Skeletal muscle tissue (tissue), 4 donors: ENCODE data around the gene MEPE. TPM values are rescaled to one million over a fixed set of nuclear protein-coding genes. Genes with fewer than 3 reads are reported as not detected.
A peak's percentile ranks its signal among the peaks of the same experiment; 100 is the strongest.
"Not testable (repeated sequence)": the region's sequence is repeated elsewhere in the genome, so short reads cannot be mapped to it uniquely, and the experiment has no call there.

Experiments
- H3K27ac ChIP-seq: one replicate; pipeline ENCODE4 v1.7.0; 2013; ENCODE audit warnings: mild to moderate bottlenecking, low read depth, low read length, inconsistent platforms
- H3K27me3 ChIP-seq, 3 donors: one replicate each; pipeline ENCODE4 v1.7.0; 2013; ENCODE audit warnings: low read length in 3 of 3; ENCODE audit not compliant: control insufficient read depth in 3 of 3, insufficient read depth in 3 of 3
- H3K36me3 ChIP-seq, 3 donors: one replicate each; pipeline ENCODE4 v1.7.0; 2013; ENCODE audit warnings: low read length in 3 of 3; ENCODE audit not compliant: control insufficient read depth in 3 of 3, insufficient read depth in 3 of 3
- H3K4me1 ChIP-seq, 3 donors: one replicate each; pipeline ENCODE4 v1.7.0; 2013; ENCODE audit warnings: low read length in 3 of 3, mild to moderate bottlenecking in 3 of 3; ENCODE audit not compliant: control insufficient read depth in 3 of 3, insufficient read depth in 3 of 3
- H3K4me3 ChIP-seq, 3 donors: one replicate each; pipeline ENCODE4 v1.7.0; 2013; ENCODE audit warnings: low read length in 3 of 3
- H3K9ac ChIP-seq, 3 donors: one replicate each; pipeline ENCODE4 v1.7.0; 2013; ENCODE audit warnings: low read length in 3 of 3, mild to moderate bottlenecking in 3 of 3, moderate library complexity in 2 of 3, low read depth in 1 of 3
- H3K9me3 ChIP-seq, 3 donors: one replicate each; pipeline ENCODE4 v1.7.0; 2013; ENCODE audit warnings: low read length in 3 of 3; ENCODE audit not compliant: control insufficient read depth in 3 of 3
- total RNA-seq: library from RNA; depleted of rRNA; stranded (reverse); fragments of >200 nt; gene quantifications from one replicate; pipeline ENCODE4 v1.2.3, GENCODE V29; 2014
- donor health status: Osteomylitis.

The MEPE gene
- total RNA-seq, 1 donor from 2014 or later: not detected

GRCh38 chr4:87868522-87868921 lies 35.8 kb downstream of the MEPE start:
- no peaks in the 10 kb centered on the region for H3K9me3 ChIP-seq
- H3K9ac ChIP-seq: no peak overlapping the region
- no peak overlapping the region for H3K4me3 ChIP-seq
- no peaks in the 10 kb centered on the region for H3K27me3 ChIP-seq
- no peak overlapping the region for H3K27ac ChIP-seq
- H3K36me3 ChIP-seq: no peaks in the 10 kb centered on the region
- H3K4me1 ChIP-seq: no peaks in the 10 kb centered on the region

GRCh38 chr4:87872028-87872427 lies 39.3 kb downstream of the MEPE start:
- no peak overlapping the region for H3K4me3 ChIP-seq
- no peaks in the 10 kb centered on the region for H3K36me3 ChIP-seq
- no peaks in the 10 kb centered on the region for H3K9me3 ChIP-seq
- peak overlapping the region; percentile 51 for H3K27ac ChIP-seq
- H3K27me3 ChIP-seq: no peaks in the 10 kb centered on the region
- H3K9ac ChIP-seq: no peak overlapping the region
- H3K4me1 ChIP-seq: no peaks in the 10 kb centered on the region

DNA sequence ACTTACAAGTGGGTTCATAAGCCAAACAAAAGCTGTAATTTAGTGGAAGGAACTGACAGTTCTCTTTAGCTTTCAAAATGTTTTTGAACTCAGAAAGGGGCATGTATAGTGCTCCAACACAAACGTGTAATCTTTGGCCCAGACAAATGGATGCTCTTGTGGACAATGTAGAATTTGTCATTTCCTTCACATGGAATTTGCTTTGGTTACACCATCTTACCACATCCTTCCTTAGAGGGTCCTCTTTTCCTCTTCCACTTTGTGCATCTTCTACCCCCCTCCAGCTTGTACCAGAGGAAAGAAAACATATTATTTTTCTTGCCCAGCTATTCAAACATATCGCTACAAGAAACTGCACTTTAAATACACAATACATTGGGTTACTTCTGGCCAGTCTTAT lies 42.4 kb downstream of the MEPE start:
- Histone ChIP-seq H3K4me3 (no peak overlapping the region), H3K9me3 (peaks cover 0 to 2% (median 0%) of the 10 kb centered on the region in 3 donors), H3K27me3 (no peaks in the 10 kb centered on the region), H3K36me3 (no peaks in the 10 kb centered on the region), H3K9ac (no peak overlapping the region), H3K4me1 (no peaks in the 10 kb centered on the region), H3K27ac (no peak overlapping the region)

DNA sequence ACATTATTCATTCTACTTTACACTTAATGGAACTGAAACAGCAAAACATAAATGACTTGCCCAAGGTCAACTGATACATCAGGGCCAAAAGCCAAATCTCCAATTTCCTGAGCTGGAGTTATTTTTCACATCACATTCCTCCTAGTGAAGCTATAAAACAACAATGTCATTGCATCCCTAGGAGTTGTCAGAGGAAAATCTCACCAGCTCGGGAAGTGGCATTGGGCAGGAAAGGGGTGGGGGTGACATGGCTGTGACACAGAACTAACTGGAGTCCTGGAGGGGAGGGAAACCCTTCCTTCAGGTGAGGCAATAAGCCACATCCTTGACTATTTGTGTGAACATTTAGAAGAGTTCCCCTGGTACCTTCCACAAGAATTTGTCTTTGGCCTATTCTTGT lies 47.3 kb downstream of the MEPE start:
- Histone ChIP-seq H3K27me3 (no peaks in the 10 kb centered on the region), H3K36me3 (no peaks in the 10 kb centered on the region), H3K9me3 (peaks cover 0 to 2% (median 0%) of the 10 kb centered on the region in 3 donors), H3K4me3 (no peak overlapping the region), H3K27ac (no peak overlapping the region), H3K4me1 (no peaks in the 10 kb centered on the region), H3K9ac (no peak overlapping the region)

GRCh38 chr4:87881115-87881514 lies 48.3 kb downstream of the MEPE start:
- Histone ChIP-seq H3K9me3 (peaks cover 0 to 2% (median 0%) of the 10 kb centered on the region in 3 donors), H3K9ac (no peak overlapping the region), H3K27me3 (no peaks in the 10 kb centered on the region), H3K4me3 (no peak overlapping the region), H3K27ac (no peak overlapping the region), H3K4me1 (no peaks in the 10 kb centered on the region), H3K36me3 (no peaks in the 10 kb centered on the region)

DNA sequence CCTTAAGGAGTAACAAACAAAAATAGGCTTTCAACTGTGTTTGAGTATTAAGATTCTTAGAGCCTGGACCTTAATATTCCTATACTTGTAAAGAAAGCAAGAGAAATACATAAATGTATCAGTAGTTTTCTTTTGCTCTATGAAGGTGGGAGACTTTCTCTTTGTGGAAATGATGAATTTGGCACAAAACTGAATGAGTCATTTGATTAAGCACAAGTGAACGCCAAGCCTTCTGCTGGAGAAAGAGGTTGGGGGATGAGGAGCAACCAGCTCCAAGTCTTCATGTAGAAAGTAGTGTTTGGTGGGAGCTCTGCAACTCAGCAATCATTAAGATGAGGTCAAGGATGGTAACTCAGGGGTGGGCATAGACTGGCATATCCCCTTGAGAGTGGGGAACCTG lies 49.6 kb downstream of the MEPE start:
- no peaks in the 10 kb centered on the region for H3K4me1 ChIP-seq
- no peaks in the 10 kb centered on the region for H3K9me3 ChIP-seq
- H3K4me3 ChIP-seq: no peak overlapping the region
- H3K27ac ChIP-seq: no peak overlapping the region
- H3K36me3 ChIP-seq: no peaks in the 10 kb centered on the region
- H3K27me3 ChIP-seq: no peaks in the 10 kb centered on the region
- no peak overlapping the region for H3K9ac ChIP-seq

- H3K4me3 ChIP-seq: no peak overlapping the region
- H3K27me3 ChIP-seq: no peaks in the 10 kb centered on the region
- no peak overlapping the region for H3K9ac ChIP-seq
- no peaks in the 10 kb centered on the region for H3K4me1 ChIP-seq
- no peaks in the 10 kb centered on the region for H3K9me3 ChIP-seq
- no peaks in the 10 kb centered on the region for H3K36me3 ChIP-seq
- H3K27ac ChIP-seq: no peak overlapping the region
Observed at GRCh38 chr4:87882861-87883260, 50.1 kb downstream of the MEPE start.

DNA sequence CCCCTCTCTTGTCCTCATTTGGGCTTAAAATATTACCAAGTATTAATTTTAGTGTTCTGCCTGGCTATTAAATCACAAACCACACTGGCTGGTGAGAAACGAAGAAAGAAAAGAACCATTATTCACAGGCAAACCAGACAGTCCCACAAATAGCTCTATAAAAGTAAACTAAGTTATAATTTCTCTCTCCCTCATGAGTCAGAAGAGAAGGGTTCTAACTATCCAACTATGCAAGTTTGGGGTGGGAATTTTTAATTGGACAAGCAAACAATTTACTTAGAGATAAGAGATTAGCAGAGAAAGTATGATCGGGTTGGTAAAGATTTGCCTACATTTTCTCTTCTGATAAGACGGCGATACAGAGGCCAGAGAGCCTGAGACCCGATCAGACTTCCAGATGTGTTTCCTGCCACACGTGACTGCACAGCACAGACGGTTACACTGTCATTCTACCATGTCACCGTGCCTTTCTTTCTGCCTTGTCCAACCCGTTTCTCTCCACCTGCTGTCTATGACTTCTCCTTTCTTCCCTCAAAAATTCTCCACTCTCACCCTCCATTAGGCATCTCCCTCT lies 52.3 kb downstream of the MEPE start:
- Histone ChIP-seq H3K27me3 (no peaks in the 10 kb centered on the region), H3K36me3 (no peaks in the 10 kb centered on the region), H3K9ac (no peak overlapping the region), H3K4me1 (no peaks in the 10 kb centered on the region), H3K9me3 (no peaks in the 10 kb centered on the region), H3K4me3 (no peak overlapping the region), H3K27ac (no peak overlapping the region)

GRCh38 chr4:87886083-87886482 lies 53.3 kb downstream of the MEPE start:
- H3K9me3 ChIP-seq: no peaks in the 10 kb centered on the region
- no peak overlapping the region for H3K27ac ChIP-seq
- no peak overlapping the region for H3K4me3 ChIP-seq
- H3K9ac ChIP-seq: no peak overlapping the region
- no peaks in the 10 kb centered on the region for H3K36me3 ChIP-seq
- H3K27me3 ChIP-seq: no peaks in the 10 kb centered on the region
- no peaks in the 10 kb centered on the region for H3K4me1 ChIP-seq

- H3K9me3 ChIP-seq, H3K4me3 ChIP-seq, H3K27me3 ChIP-seq, H3K4me1 ChIP-seq, H3K36me3 ChIP-seq, H3K9ac ChIP-seq, H3K27ac ChIP-seq: not testable (repeated sequence)
Observed at GRCh38 chr4:87890753-87891152, 58.0 kb downstream of the MEPE start.
